GM18502 (cell line): Measurements from ENCODE around the gene SRA1.
"Not testable (repeated sequence)": the region's sequence is repeated elsewhere in the genome, so short reads cannot be mapped to it uniquely, and the experiment has no call there.

Source experiments
- ATAC-seq: cut with Tn5 transposase; IDR thresholded peaks from one replicate; pipeline ENCODE4 v1.9.1; 2021; ENCODE audit warnings: mild to moderate bottlenecking; ENCODE audit not compliant: unreplicated experiment, poor library complexity

The SRA1 gene

GRCh38 chr5:140557136-140557805 is at the start of gene SRA1:
SRA1 (minus strand) TSS chr5:140557473; CDS start chr5:140557452, 21 bp downstream.
- peak; percentile 93 for ATAC-seq

GRCh38 chr5:140607031-140607430 is 49.8 kb upstream of the SRA1 start:
- no peak for ATAC-seq

- ATAC-seq: no peak
Measured at GRCh38 chr5:140605879-140606278, 48.6 kb upstream of the SRA1 start.

- ATAC-seq: no peak
Measured at GRCh38 chr5:140603734-140604133, 46.5 kb upstream of the SRA1 start.

DNA sequence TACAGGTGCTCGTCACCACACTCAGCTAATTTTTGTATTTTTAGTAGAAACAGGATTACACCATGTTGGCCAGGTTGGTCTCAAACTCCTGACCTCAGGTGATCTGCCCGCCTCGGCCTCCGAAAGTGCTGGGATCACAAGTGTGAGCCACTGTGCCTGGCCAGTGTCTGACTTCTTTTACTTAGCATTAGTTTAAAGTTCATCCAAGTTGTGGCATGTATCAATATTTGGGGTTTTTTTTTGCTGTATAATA is 46.1 kb upstream of the SRA1 start:
- ATAC-seq: not testable (repeated sequence)

DNA sequence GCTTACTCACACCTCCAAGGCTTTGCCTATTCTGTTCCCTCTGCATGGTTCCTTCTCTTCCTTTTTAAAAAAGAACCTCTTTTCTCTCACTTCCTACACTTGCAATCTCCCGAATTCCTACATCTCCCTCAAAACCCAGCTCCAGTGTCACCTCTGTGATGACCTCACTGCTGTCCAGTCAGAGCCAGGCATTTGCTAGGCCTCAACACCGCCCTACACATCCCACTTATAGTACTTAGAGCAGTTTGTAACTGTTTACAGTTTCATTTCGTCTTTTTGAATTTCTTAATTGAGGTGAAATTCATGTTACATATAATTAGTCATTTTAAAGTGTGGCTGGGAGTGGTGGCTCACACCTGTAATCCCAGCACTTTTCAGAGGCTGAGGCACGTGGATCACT is 44.9 kb upstream of the SRA1 start:
- no peak for ATAC-seq

DNA sequence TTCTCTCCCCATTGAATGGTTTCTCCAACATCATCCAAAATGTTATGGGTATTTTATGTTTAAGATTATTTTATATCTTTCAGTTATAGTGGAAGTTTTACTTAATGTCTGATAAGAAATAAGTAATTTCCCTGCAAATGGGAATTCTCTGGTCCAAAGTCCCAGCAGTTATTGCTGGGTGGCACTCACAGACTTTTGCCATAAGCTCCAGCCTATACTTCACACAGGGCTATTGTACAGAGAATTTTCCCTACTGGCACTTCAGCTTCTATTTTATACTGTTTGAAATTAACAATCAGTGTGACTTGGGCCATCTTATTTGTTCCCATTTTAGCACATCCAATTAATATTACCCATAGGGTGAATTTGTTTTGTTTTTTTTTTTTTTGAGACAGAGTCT is 42.8 kb upstream of the SRA1 start:
- no peak for ATAC-seq

- no peak for ATAC-seq
Measured at GRCh38 chr5:140598836-140599235, 41.6 kb upstream of the SRA1 start.

GRCh38 chr5:140596321-140596741 is 39.1 kb upstream of the SRA1 start:
- no peak for ATAC-seq

DNA sequence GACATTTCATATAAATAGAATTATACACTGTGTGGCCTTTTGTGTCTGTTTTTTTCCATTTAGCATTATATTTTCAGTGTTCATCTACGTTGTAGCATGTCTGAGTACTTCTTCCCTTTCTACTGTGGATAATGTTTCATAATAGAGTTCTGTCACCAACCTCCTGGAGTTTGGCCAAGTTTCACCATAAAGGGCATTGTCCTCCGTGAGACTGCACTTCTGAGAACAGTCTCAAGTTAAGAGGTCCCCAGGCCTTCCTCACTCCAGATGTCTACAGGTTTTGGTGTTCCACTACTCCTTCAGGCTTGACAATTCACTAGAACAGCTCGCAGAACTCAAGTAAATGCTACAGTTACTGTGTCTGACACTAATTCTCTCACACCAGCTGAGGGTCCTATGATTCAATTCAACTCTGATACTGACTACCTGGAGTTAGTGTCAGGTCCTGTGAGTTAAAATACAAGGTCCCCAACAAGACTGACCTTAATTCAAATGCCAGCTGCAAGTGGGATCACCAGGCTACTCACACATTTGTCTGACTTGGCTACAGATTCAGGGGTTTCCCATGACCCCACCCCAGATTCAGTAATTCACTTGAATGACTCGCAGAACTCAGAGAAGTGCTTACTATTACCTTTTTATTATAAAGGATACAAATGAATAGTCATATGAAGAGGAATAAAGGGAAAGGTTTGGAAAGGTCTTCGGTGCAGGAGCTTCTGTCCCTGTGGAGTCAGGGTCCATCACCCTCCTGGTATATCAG is 38.4 kb upstream of the SRA1 start:
- ATAC-seq: no peak

DNA sequence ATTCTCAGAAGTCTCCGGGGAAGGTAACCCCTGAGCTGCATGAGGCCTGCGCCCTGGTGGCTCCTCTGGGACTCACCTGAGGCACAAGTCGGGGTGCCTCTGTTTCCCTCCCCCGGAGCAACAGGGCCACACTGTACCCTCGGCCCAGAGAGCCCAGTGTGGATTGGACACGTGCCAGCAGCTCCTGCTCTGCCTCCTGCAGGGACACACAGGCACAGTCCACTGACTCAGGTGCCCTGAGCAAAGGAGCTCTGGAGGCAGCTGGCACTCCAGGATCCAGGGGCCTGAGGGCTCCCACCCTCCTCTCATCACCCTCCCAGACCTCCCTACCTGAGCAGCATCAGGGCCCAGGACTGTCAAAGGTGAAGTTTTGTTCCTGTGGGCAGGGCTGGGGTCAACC is 36.9 kb upstream of the SRA1 start:
- no peak for ATAC-seq

DNA sequence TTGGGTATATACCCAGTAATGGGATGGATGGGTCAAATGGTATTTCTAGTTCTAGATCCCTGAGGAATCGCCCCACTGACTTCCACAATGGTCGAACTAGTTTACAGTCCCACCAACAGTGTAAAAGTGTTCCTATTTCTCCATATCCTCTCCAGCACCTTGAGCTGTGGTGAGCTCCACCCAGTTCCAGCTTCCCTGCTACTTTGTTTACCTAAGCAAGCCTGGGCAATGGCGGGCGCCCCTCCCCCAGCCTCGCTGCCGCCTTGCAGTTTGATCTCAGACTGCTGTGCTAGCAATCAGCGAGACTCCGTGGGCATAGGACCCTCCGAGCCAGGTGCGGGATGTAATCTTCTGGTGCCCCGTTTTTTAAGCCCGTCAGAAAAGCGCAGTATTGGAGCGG is 35.8 kb upstream of the SRA1 start:
- not testable (repeated sequence) for ATAC-seq

- ATAC-seq: no peak
Measured at GRCh38 chr5:140591747-140592372, 34.6 kb upstream of the SRA1 start.

- no peak for ATAC-seq
Measured at GRCh38 chr5:140590861-140591260, 33.6 kb upstream of the SRA1 start.

GRCh38 chr5:140588311-140589070 is 31.2 kb upstream of the SRA1 start:
- ATAC-seq: no peak

- ATAC-seq: no peak
Measured at GRCh38 chr5:140587495-140587894, 30.2 kb upstream of the SRA1 start.

GRCh38 chr5:140579188-140579747 is 22.0 kb upstream of the SRA1 start:
- not testable (repeated sequence) for ATAC-seq

- no peak for ATAC-seq
Measured at GRCh38 chr5:140576776-140577201, 19.5 kb upstream of the SRA1 start.

DNA sequence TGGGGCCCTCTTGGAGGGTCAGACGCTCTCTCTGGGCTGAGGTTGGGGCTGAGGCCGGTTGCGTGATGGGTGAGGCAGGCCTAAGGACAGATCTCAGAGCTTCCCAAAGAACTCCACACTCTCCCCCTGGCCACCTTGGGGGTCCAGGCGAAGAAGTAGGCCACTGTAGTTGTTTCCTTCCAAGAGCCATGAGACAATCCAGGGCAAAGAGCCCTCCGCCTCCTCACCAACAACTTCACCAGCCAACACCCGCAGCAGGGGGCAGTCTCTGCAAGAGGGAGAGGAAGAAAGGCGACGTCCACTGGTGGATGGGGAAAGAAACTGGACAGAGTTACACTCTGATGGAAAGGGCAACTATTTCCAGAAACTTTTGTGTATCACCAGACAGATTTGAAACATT is 18.0 kb upstream of the SRA1 start:
- no peak for ATAC-seq

- no peak for ATAC-seq
Measured at GRCh38 chr5:140574165-140574564, 16.9 kb upstream of the SRA1 start.

GRCh38 chr5:140573683-140574082 is 16.4 kb upstream of the SRA1 start:
- ATAC-seq: no peak
